GM23248 (cell line): ENCODE measurements around the gene TTC28.

Source experiments
- EZH2 ChIP-seq: fragments of 200-600 bp; sonication (generic); IDR thresholded peaks from 2 replicates; pipeline ENCODE4 v1.6.1; 2018; ENCODE audit warnings: antibody characterized with exemption, mild to moderate bottlenecking; ENCODE audit not compliant: insufficient read depth, poor library complexity, severe bottlenecking
- EZH2phosphoT487 ChIP-seq: fragments of 200-600 bp; sonication (generic); IDR thresholded peaks from 2 replicates; pipeline ENCODE4 v1.6.1; 2018; ENCODE audit warnings: antibody characterized with exemption, moderate library complexity, mild to moderate bottlenecking, low read depth; ENCODE audit not compliant: insufficient read depth

- TF ChIP-seq EZH2phosphoT487 (no peak), EZH2 (no peak)
Measured at GRCh38 chr22:27994481-27995331, 684.9 kb downstream of the TTC28 start.
